Glutamatergic neuron (in vitro differentiated cells): ENCODE results near the gene ULK2. TPM values are rescaled to one million over a fixed set of nuclear protein-coding genes. Genes with fewer than 3 reads are reported as not detected.

Experiments
- DNase-seq: peaks from one replicate; pipeline ENCODE4 v3.0.0; 2022
- H3K27ac Mint-ChIP-seq: one replicate; pipeline ENCODE4 v1.8.0; 2020; ENCODE audit warnings: mild to moderate bottlenecking, mixed read lengths, inconsistent platforms; ENCODE audit not compliant: unreplicated experiment
- H3K27me3 Mint-ChIP-seq: one replicate; pipeline ENCODE4 v1.8.0; 2020; ENCODE audit warnings: mild to moderate bottlenecking, moderate library complexity, mixed read lengths, inconsistent platforms; ENCODE audit not compliant: unreplicated experiment
- H3K36me3 Mint-ChIP-seq: one replicate; pipeline ENCODE4 v1.8.0; 2020; ENCODE audit warnings: mild to moderate bottlenecking, mixed read lengths, inconsistent platforms; ENCODE audit not compliant: unreplicated experiment
- H3K4me1 Mint-ChIP-seq: one replicate; pipeline ENCODE4 v1.8.0; 2020; ENCODE audit warnings: mild to moderate bottlenecking, low read depth, mixed read lengths, inconsistent platforms; ENCODE audit not compliant: unreplicated experiment
- H3K4me3 Mint-ChIP-seq: one replicate; pipeline ENCODE4 v1.8.0; 2020; ENCODE audit warnings: mild to moderate bottlenecking, mixed read lengths, inconsistent platforms; ENCODE audit not compliant: unreplicated experiment
- H3K9me3 Mint-ChIP-seq: one replicate; pipeline ENCODE4 v1.8.0; 2020; ENCODE audit warnings: mild to moderate bottlenecking, moderate library complexity, mixed read lengths, inconsistent platforms; ENCODE audit not compliant: unreplicated experiment
- total RNA-seq: library from RNA; stranded (reverse); fragmentation: NEBNext Ultra II Directional; extraction: Animal tissue kit (Norgen Biotek cat#: 25700); gene quantifications from one replicate; pipeline ENCODE4 v1.2.1, GENCODE V29; 2021; ENCODE audit not compliant: unreplicated experiment
- TF ChIP-seq, protein P1 (sequence below): fragments of 200-600 bp; sonication (generic); IDR thresholded peaks from one replicate; pipeline ENCODE4 v1.5.0; 2021; ENCODE audit not compliant: partially characterized antibody, unreplicated experiment

The ULK2 gene
- total RNA-seq, 1 donor from 2014 or later = 42.3 TPM

DNA sequence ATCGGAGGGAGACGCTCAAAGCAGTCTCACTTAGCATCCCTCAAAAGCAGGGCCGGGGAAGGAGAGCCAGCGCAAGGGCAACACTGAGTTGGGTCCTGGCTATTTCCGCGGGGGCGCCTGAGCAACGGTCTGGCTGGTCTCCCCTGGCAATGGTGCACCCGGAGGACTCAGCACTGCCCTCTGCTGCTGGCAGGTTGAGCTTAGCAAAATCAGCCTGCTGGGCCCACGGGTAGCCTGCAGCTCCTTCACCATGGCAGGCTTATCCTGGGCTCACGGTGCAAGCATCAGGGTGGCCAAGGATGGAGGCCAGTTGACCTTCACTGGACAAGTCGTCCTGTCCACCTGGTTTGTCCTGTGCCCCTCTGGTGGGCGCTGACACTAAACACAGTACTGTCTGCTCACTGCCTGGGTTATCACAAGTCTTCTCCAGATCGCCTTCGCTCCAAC is 105.2 kb downstream of the ULK2 start:
- H3K4me1 Mint-ChIP-seq = no peaks in the 10 kb centered on the region
- H3K27me3 Mint-ChIP-seq = peaks cover 12% of the 10 kb centered on the region
- no peaks in the 10 kb centered on the region for H3K36me3 Mint-ChIP-seq
- no peak overlapping the region for H3K4me3 Mint-ChIP-seq
- TF ChIP-seq, protein P1, sequence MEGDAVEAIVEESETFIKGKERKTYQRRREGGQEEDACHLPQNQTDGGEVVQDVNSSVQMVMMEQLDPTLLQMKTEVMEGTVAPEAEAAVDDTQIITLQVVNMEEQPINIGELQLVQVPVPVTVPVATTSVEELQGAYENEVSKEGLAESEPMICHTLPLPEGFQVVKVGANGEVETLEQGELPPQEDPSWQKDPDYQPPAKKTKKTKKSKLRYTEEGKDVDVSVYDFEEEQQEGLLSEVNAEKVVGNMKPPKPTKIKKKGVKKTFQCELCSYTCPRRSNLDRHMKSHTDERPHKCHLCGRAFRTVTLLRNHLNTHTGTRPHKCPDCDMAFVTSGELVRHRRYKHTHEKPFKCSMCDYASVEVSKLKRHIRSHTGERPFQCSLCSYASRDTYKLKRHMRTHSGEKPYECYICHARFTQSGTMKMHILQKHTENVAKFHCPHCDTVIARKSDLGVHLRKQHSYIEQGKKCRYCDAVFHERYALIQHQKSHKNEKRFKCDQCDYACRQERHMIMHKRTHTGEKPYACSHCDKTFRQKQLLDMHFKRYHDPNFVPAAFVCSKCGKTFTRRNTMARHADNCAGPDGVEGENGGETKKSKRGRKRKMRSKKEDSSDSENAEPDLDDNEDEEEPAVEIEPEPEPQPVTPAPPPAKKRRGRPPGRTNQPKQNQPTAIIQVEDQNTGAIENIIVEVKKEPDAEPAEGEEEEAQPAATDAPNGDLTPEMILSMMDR = peak; percentile 77
- peaks cover 5% of the 10 kb centered on the region for H3K9me3 Mint-ChIP-seq
- DNase-seq = peak; percentile 92
- H3K27ac Mint-ChIP-seq = no peak overlapping the region

GRCh38 chr17:19760746-19761145 is 107.0 kb downstream of the ULK2 start:
- H3K4me3 Mint-ChIP-seq = no peak overlapping the region
- peaks cover 14% of the 10 kb centered on the region for H3K27me3 Mint-ChIP-seq
- no peak overlapping the region for H3K27ac Mint-ChIP-seq
- H3K9me3 Mint-ChIP-seq = peaks cover 5% of the 10 kb centered on the region
- no peaks in the 10 kb centered on the region for H3K36me3 Mint-ChIP-seq
- TF ChIP-seq, protein P1 = no peak
- no peak for DNase-seq
- no peaks in the 10 kb centered on the region for H3K4me1 Mint-ChIP-seq

DNA sequence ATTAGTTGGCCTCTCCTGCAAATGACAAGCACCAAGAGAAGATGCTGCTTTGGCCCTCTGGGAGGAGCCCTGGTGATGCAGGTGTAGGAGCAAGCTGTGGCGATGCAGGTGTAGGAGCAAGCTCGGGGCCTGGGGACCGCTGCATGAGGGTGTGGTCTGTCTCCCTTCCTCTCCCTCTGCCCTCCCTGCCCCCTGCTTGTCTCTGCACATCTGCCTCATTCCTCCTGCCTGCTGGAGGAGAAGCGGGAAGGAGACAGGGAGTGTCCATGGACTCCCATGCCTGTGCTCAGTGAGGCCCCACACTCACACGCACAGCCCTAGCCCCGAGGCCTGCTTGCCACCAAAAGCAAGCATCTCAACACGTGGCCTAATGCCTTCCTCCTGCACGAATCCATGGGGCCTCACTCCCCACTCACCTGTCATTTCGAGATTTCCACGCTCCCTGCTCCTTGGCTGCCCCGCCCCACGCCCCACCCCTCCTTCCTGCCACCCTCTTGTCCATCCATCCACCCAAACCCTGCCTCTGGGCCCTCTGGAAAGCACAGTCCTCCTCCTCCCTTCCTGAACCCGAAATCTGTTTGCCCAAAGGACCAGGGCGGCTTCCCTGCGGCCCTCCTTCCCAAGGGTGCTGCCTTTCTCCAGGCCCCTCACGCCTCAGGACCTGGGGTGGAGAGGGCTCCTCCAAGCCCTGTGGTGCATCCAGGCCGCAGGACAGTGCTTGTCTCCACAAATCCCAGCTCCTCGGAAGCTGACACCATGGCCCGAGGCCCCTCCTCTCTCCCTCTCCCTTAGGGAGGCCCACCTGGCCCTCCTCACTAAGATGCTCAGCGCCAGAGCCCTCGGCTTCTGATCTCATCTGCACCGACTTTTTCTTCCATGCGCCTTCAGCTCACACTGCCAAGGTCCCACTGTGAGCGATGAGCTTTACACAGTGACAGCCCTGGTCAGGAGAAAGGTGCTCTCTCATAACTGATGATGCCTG is 107.9 kb downstream of the ULK2 start:
- Mint-ChIP-seq H3K27me3 (peaks cover 14% of the 10 kb centered on the region), H3K36me3 (no peaks in the 10 kb centered on the region), H3K9me3 (peaks cover 5% of the 10 kb centered on the region), H3K27ac (no peak overlapping the region), H3K4me1 (no peaks in the 10 kb centered on the region), H3K4me3 (no peak overlapping the region)
- DNase-seq = no peak
- TF ChIP-seq, protein P1 = no peak

GRCh38 chr17:19757536-19758180 is 110.1 kb downstream of the ULK2 start:
- Mint-ChIP-seq H3K27ac (no peak overlapping the region), H3K9me3 (peaks cover 4% of the 10 kb centered on the region), H3K27me3 (peaks cover 15% of the 10 kb centered on the region), H3K4me1 (no peaks in the 10 kb centered on the region), H3K4me3 (no peak overlapping the region), H3K36me3 (no peaks in the 10 kb centered on the region)
- DNase-seq = no peak
- TF ChIP-seq, protein P1 = no peak

DNA sequence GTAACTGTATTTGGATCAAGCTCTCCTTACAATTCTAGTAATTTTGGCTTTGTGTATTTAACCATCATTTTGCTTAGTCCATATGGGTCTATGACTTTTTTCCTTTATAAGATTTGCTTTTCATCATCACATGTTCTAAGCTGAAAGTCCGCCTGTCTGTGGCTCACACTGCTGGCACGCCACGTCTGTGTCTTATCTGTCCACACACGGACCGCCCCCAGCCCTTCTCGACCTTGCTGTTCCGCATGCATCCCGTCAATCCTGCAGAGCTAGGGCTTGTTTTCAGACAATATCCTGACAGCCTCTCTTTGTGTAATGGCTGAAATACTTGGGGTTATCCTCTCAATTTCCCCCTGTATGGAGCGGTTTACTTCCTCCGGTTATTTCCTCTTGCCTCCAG is 111.2 kb downstream of the ULK2 start:
- Mint-ChIP-seq H3K9me3 (peaks cover 4% of the 10 kb centered on the region), H3K27ac (no peak overlapping the region), H3K4me3 (no peak overlapping the region), H3K4me1 (no peaks in the 10 kb centered on the region), H3K27me3 (peaks cover 18% of the 10 kb centered on the region), H3K36me3 (no peaks in the 10 kb centered on the region)
- no peak for DNase-seq
- TF ChIP-seq, protein P1 = no peak
